HG03432 (cell line): ENCODE data around the gene COL4A6.

Source experiments
- ATAC-seq: cut with Tn5 transposase; IDR thresholded peaks from one replicate; pipeline ENCODE4 v1.9.1; 2021; ENCODE audit warnings: mild to moderate bottlenecking, moderate library complexity; ENCODE audit not compliant: unreplicated experiment

COL4A6 gene

DNA sequence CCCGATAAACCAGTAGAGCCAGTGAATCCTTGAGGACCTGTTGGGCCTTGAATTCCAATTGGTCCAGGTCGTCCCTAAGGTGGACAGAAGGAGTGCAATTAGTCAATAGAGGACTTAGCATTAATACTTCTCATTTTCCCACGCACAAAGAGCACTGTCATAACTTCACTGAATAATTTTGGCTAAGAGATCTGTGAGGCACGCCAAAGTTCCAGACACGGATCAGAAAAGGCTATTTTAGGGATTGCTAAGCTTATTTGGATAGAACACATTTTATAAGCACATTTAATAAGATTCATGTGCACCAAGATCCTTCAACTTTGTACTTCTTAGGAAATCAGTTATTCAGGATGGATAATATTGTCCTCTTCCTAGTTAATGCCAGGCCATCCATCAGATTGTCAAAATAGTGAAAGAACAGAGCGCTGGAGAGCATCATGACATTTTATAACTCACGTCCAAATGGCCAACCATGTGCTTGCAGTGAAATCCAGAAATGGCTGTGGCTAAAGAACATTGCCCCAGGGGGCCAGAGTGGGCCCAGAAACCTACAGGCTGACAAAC lies 216.8 kb downstream of the COL4A6 start:
- ATAC-seq, result no peak

DNA sequence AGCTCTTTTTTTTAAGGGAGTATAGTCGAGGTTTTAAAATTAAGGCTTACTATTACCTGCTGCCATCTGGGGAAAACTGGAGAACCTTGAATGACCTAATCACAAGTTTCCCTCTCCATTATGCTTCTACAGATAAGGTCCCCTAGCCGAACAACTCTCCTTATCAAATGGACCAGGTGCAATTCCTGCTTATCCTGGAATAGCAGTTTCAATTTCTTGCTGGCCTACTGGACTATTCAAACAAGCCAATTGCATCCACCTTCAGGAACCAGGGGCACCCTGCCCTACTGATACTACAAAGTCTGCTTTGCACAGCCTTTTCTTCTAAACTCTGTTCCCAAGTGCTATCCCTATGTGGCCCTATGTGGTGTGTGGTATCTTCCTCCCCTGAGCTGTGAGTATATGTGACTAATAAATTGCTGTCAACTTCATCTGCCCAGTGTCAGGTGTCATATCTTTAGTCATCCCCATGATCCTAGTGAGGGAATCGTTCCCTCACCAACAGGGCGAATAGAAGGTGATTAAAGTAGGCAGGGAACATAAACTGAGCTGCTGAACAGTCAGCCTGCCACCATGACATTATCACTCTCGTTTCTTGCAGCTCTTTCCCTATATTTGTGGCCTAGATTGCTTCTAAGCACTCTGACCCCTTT lies 218.1 kb downstream of the COL4A6 start:
- no peak for ATAC-seq

DNA sequence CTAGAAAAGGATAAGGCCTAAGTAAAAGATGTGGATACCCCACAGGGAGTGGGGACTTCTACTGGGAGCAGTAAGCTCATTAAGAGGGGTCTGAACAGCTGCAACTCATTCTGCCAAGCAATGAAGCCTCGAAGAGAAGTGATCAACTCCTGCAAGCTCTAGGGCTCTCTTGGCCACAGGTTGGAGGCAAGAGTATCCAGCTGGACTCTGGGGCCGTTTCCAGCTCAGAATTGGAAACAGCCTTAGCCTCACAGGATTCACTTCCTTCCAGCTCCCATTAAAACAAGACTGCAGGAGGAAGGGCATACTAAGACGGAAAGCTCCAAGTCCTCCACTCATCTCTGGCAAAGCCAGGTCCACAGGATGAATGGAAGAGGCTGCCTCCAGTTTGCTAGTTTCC lies 220.3 kb downstream of the COL4A6 start:
- no peak for ATAC-seq

DNA sequence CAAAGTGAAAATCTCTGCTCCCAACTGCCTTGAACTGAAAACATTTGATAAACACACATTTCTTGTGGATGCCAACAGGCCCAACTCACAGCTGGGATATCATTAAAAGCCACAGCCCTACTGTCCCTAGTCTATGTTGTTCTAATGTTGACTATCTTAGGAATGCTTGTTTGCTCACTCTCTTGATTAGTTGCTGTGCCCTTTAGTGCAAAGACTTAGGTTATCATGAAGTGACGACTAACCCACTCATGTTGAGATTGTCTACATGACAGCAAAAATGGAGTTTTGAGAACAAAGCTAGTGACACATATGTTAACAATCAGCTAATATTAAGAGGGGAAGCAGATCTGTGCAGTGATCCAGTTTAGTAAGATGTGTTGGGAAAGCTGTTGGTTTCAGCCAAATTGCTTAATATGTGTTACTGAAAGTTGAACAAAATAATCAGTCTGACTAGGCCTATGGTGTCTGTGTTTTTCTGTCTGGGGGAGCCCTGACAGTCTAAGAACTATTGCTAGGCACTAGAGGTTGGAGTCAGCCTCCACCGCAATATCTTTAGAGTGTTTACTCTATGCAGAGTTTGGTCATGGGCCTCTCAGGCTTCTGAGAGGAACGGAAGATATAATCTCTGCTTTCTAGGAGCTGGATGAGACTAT lies 221.2 kb downstream of the COL4A6 start:
- ATAC-seq, result no peak

DNA sequence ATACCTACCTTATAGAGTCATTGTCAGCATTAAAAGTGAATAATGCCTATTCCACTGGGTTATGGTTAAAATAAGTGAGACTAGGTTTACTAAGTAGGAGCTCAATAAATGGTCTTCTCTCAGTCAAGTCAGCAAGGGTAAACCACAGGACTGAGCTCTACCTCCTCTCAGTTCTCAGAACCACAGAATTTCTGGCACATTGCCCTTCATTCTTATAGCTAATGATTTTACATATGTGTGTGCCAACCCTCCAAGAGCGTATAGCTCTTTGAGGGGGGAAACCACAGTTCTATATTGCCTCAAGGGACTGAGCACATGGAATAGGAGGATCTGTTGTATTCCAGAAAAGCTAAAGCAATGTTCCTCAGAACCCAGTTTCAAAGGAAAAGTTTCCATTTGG lies 221.8 kb downstream of the COL4A6 start:
- no peak for ATAC-seq

DNA sequence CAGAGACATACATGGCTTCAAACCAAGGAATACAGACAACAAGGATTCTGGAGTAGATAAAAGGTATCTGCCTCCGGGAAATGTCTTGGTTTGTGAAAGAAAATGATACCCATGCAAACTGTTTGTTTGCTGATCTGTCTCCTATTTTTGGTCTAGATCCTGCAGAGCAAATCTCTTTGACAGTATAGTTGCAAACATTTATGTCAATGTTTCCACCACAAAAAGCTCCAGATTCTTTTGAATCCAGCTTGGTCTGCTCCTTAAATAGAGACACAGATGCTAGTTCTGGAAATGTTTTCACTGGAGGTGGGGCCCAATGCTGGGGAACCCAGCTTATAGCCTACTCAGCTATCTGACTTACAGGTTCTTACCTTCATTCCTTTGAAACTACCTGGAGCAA lies 226.9 kb downstream of the COL4A6 start:
- ATAC-seq, result no peak

DNA sequence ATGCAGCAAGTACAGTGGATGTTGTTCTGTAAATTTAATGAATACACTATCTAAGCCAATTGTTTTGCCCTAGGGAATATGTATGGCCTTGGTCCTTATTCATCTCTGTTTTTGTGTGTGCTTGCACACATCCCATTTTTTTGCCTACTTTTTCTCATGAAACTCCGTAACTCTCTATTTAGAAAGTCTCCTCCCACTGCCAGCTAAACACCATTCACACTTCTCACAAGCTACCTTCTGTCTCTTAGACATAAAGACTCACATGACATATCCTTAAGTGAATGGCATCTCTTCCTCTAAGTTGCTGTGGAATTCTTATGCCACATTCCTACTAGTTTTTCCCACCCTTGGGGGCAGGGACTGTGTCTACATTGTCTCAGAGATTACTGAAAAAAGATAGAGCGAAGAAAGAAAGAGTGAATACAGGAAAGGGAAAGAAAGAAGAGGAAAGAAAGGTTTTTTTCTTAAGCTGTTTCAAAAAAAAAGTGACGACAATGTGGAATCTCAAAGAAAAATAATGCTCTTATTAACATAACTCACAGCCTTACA lies 229.1 kb downstream of the COL4A6 start:
- ATAC-seq, result no peak

DNA sequence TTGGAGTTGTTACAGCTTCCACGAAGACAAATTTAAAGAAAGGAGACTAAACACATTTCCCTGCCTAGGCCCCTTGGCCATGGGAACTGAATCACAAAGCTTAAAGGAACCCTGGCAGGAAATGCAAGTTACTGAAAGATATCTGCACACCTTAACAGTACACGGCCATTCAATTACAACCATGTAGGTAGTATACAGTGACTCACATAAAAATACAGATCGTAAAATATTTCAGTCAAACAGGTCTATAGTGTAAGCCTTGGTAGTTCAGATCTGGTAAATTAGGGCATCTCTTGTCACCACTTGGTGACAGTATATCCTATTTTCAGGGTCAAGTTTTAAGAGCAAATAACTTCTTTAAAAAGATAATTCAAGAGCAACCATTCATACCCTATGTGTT lies 234.7 kb downstream of the COL4A6 start:
- no peak for ATAC-seq

DNA sequence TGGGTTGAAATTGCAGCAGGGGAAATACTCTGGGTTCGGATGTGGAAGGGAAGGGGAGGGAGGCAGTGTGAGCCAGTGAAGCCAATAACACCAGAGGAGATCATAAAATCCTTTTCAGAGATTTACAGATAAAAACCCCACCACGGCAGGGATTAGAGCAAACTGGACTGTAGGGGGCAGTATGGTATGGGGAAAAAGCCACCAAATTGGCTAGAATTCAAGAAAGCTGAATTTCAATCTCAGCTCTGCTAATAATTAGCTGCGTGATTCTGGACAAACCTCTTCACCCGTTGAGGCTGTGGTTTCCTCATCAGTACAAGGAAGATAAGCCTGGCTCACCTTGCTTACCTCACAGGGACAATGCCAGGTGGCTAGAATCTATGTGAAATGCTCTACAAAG lies 238.5 kb downstream of the COL4A6 start:
- ATAC-seq, result no peak

DNA sequence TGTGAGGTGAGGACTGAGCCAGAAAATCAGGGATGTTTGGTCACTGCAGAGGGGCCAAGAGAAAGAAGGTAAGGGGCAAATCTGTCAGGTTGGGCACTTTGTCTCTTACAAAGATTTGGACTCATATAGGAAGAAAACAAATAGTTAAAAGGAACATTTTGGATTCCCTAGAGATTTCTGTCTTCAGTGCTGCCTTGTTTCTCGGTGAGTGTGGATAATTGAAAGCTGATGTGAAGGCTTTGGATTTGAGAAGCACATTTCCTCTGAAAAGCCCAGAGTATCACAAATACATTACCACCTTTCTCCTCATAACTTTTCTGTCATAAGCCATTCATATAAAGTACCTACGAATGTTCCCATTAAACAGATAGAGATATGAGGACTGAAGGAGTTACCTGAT lies 239.2 kb downstream of the COL4A6 start:
- ATAC-seq, result no peak

DNA sequence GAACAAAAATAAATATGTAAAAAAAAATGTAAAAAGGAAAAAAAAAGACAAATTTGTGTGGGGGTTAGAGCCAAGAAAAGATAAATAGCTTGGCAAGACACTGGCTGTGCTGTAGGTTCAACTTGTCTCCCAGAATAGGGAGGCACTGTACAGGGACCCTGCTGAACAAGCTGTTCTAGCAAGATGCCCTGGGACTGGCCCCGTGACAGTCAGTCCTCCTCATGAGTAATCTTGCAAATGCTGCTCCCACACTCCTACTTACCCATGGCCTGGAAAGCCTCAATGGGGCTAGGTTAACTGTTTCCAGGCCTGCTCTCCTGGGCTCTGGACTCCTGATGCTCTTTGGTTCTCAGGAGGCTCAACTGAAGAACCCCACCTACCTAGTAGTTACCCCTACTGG lies 239.8 kb downstream of the COL4A6 start:
- no peak for ATAC-seq

DNA sequence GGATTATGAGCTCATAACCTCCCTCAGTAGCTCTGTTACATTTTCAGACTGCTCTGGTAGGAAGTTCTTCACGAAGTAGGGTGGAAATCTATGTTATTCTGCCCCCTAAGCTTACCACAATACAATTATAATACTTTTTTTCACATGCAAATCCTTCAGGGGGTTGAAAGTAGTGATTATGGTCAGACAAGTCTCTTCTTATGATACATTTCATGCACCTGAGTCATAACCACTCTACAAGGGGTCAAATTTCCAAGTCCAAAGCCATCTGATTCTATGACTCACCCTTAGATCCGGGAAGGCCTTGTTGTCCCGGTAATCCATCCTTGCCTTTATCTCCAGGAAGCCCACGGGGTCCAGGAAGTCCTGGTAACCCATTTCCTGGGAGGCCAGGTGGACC lies 251.4 kb downstream of the COL4A6 start:
- ATAC-seq, result no peak

DNA sequence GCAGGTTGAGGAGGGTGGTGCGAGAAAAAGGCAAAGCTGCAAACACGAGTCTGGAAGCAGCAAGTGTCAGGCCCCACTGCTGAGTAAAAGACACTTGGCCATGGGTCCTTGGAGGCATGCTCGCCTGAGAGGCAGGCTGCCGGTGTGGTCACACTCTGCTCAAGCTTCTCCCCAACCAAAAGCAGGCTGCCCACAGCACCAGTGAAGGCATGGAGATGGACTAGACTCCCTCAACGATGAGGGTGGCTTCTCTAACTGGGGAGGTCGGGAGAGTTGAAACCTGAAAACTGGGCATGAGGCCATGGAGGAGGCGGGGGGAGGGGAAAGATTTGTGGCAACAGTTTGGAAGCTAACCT lies 260.1 kb downstream of the COL4A6 start:
- no peak for ATAC-seq

DNA sequence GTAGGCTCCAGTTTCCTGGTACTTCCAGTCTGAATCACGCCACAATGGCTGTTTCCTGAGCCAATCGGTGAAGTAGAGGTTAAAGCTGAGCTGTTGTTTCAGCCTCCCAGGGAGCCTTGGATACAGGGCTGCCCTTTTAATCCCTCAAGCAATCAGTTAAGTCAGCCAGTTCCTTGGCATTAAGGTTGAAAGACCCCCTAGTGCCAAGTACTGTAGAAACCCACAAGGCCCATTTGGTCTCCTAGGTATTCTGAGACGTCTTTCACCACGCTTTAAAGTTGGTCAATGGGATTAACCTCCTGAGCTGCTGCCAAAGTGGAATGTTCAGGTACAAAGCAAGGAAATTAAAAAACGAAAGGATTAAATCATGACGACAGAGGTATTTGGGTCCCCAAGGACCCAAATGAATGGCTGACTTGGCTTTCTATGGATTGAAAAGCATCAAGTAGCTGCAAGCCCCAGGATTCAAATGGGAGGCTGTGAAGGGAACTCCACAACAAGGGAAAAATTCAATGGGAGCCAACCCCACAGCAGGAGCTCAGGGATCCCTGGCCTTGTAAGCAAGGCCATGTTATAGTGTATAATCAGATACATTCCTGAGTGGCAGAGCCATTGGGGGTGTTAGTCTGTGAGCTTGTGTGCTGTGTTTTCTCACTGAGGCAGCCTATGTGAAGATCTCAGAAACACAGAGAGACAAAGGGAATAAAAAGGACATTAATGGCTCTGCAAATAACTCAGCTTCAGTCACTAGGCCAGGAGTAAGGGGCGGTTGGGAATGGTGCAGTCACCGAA lies 260.7 kb downstream of the COL4A6 start:
- ATAC-seq, result no peak

DNA sequence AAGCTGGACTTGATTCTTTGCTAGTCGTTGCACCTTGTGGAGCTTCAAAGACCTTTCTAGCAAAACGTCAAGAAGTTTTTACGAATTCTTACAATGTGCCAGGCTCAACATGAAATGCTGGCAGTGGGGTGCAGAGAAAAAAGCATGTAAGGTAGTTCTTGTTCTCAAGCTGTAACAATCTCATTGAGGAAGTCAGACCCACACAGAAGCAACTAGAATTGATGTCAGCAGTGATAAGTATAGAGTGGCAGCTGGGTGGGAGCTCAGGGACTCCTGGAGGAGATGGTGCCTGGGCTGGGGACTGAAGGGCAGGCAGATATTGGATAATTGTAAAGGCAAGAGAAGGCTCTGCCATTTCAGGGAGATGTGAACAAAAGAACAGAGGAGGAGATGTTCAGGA lies 264.3 kb downstream of the COL4A6 start:
- ATAC-seq, result no peak

DNA sequence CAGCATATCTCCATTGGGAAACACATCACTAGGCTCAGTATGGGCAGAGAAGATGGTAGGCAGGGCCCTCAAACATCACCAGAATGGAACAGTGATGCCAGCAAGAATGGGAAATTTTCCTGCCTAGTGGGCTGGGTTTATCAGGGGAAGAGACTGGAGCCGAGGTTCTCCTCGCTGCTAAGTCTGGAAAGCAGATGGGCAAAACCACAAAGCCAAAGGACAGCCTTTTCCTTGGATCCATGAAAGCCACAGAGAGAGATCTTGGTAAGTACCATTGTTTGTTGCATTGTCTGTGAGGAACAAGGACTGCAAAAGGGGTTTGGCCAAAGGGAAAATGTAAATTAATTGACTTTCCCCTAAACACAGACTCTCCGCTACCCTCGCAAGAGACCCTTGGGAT lies 266.6 kb downstream of the COL4A6 start:
- ATAC-seq, result no peak

DNA sequence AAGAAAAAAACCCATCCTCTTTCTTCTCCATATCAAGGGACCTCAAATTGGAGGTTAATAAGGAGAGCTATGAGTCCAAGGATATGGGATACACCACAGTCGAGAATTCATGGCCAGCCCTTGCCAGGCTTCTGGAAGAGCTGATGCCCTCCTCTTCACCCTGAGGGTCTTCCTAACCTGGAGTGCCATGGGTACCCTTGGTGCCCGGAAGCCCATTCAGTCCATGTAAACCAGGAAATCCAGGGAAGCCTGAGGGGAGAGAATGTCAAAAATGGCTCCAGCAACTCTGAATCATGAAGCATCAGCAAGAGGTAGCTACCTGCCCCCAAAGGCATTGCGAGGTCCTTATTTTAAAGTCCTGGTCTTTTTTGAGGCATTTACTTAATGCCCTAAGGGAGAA lies 268.5 kb downstream of the COL4A6 start:
- no peak for ATAC-seq

DNA sequence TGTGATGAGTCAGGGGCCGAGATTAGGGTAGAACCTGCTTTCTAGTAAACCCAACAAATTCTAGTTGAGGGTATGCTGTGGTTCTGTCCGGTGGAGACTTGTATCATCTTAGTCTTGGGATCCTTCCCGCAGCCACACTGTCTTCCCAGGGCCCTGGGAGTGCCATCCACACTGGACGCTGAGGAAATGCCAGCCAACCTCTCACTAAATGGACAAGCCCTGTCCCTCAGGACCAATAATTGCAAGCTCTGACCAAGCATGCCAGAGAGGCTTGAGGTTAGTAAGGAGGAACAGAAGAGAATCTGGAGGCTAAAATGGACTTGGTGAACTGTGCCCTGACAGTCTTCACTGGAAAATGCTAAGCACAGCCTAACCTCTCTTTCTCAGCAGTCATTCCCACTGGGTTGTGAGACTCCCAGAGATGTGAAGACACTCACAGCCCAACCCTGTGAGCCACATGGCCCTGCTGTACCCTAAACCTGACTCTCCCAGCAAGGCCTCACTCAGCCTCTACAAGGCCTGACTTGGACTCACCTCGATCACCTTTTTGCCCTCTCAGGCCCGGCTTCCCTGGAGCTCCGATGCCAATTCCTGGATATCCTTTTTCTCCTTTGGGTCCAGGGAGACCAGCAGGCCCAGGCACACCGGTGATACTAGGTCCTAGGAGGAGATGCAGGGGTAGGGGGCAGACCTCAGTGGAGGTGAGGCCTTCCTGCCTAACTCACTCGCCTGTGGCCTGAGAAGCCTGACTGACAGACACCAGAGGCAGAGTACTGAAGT lies 269.1 kb downstream of the COL4A6 start:
- no peak for ATAC-seq

DNA sequence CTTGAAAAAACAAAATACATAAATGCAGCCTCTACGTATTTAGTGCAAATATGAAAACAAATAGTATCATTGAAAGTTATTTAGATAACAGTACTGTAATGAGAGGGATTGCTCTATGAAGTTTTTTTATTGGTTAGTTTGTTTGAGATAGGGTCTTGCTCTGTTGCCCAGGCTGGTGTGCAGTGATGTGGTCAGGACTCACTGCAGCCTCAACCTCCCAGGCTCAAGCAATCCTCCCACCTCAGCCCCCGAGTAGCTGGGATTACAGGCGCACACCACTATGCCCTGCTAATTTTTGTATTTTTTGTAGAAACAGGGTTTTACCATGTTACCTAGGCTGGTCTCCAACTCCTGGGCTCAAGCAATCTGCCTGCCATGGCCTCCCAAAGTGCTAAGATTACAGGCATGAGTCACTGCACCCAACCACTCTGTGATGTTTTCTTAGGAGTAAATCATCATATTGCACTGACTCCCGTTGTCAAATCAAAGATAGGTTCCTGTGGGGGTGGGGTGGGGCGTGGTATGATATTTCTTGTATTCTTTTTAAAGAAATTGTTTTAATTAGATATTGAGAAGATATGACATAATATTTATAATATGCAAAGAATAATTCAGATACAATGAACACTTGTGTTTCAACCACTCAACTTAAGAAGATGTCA lies 270.9 kb downstream of the COL4A6 start:
- ATAC-seq, result no peak

DNA sequence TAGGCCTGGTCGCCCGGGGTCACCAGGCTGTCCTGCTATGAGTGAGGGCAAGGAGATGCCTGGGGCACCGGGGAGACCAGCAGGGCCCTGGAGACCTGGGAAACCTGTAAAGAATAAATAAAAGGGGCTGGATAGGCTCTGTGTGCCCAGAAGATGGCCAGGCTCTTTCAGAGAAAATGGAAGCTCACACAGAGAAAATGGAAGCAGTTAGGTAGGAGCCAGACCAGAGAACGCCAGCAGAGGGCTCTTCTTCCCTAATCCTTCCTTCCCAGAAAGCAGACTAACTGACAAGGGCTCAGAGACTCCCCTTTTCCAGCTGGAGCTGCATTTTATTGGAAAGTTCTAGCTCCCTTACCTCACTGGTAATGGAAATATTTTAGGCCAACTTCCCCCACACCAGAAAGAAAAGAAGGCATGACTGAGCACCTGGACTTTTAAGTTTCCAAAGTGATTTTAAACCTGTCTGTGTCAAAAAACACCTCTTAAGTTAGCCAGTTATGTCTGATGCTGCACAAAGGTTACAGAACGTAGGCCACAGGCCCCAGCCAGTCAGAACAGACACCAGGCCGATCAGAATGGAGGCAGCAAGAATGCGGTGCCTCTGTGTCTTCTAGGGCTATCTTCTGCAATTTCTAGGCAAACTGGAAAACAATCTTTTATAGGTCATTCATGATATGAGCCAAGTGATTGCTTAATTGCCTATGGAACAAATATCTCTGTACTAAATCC lies 272.7 kb downstream of the COL4A6 start:
- ATAC-seq, result peak; percentile 43
